PC-3 (cell line): ENCODE measurements around the gene CDSN. TPM values are rescaled to one million over a fixed set of nuclear protein-coding genes. Genes with fewer than 3 reads are reported as not detected.

Experiments used
- ATAC-seq: fragments of 200-7000 bp; cut with Tn5 transposase; 2 replicates; pipeline ENCODE4 v1.9.1; 2020; ENCODE audit warnings: mild to moderate bottlenecking, moderate library complexity
- BruUV-seq: library from RNA; stranded (reverse); fragments of 400-500 nt; replicated peaks from 2 replicates; lab custom pipeline; 2021; lab: Mats Ljungman, UMichigan
- CTCF ChIA-PET: fragments of 300-600 bp; sonication (Branson Sonifier 250); formaldehyde crosslinking; loops from one replicate; lab custom pipeline; 2022; ENCODE audit warnings: antibody characterized with exemption; lab: Charles Lee
- POLR2A ChIA-PET: fragments of 300-600 bp; sonication (Branson Sonifier 250); formaldehyde crosslinking; loops from one replicate; lab custom pipeline; 2022; ENCODE audit warnings: antibody characterized with exemption; ENCODE audit not compliant: unreplicated experiment; lab: Charles Lee
- DNase-seq: peaks from one replicate; pipeline ENCODE4 v3.0.0-alpha.2; 2015
- H2AFZ ChIP-seq: fragments of 300-600 bp; sonication (generic); 2 replicates; pipeline ENCODE4 v1.6.0; 2016; ENCODE audit warnings: antibody characterized with exemption, low read length
- H3F3A ChIP-seq: fragments of 300-600 bp; sonication (generic); one replicate; pipeline ENCODE4 v1.6.0; 2017; ENCODE audit warnings: antibody characterized with exemption, low read length, control low read depth, mild to moderate bottlenecking; ENCODE audit not compliant: unreplicated experiment
- H3K27ac ChIP-seq: fragments of 300-600 bp; sonication (generic); 2 replicates; pipeline ENCODE4 v1.5.1; 2016; ENCODE audit warnings: mild to moderate bottlenecking, low read length
- H3K27me3 ChIP-seq: fragments of 300-600 bp; sonication (generic); 2 replicates; pipeline ENCODE4 v1.6.1; 2016; ENCODE audit warnings: low read length, mixed read lengths
- H3K36me3 ChIP-seq: fragments of 300-600 bp; sonication (generic); 2 replicates; pipeline ENCODE4 v1.6.1; 2016; ENCODE audit warnings: low read depth, mixed run types, low read length, mixed read lengths
- H3K4me1 ChIP-seq: fragments of 300-600 bp; sonication (generic); 2 replicates; pipeline ENCODE4 v1.5.1; 2016; ENCODE audit warnings: low read length; ENCODE audit not compliant: insufficient read depth
- H3K4me2 ChIP-seq: fragments of 300-600 bp; sonication (generic); 2 replicates; pipeline ENCODE4 v1.6.0; 2016; ENCODE audit warnings: low read length
- H3K4me3 ChIP-seq: fragments of 300-600 bp; sonication (generic); 2 replicates; pipeline ENCODE4 v1.5.1; 2016; ENCODE audit warnings: mild to moderate bottlenecking, low read length, mixed read lengths
- H3K79me2 ChIP-seq: fragments of 300-600 bp; sonication (generic); 2 replicates; pipeline ENCODE4 v1.6.1; 2017; ENCODE audit warnings: low read length, mixed read lengths
- H3K9ac ChIP-seq: fragments of 300-600 bp; sonication (generic); 2 replicates; pipeline ENCODE4 v1.6.0; 2016; ENCODE audit warnings: mild to moderate bottlenecking, low read length
- H3K9me2 ChIP-seq: fragments of 300-600 bp; sonication (generic); replicated peaks from 2 replicates; pipeline ENCODE4 v1.6.1; 2016; ENCODE audit warnings: mixed run types, low read length, mixed read lengths
- H3K9me3 ChIP-seq: fragments of 300-600 bp; sonication (generic); 2 replicates; pipeline ENCODE4 v1.6.1; 2016; ENCODE audit warnings: low read length, mixed read lengths
- H4K20me1 ChIP-seq: fragments of 300-600 bp; sonication (generic); 2 replicates; pipeline ENCODE4 v1.6.1; 2016; ENCODE audit warnings: low read length, mixed read lengths
- CTCF ChIP-seq: fragments of 300-600 bp; sonication (generic); conservative IDR thresholded peaks from 2 replicates; pipeline ENCODE4 v1.5.1; 2017; ENCODE audit warnings: antibody characterized with exemption, low read depth, mild to moderate bottlenecking, low read length
- EZH2 ChIP-seq: fragments of 300-600 bp; sonication (generic); IDR thresholded peaks from one replicate; pipeline ENCODE4 v1.6.1; 2017; ENCODE audit warnings: antibody characterized with exemption, mild to moderate bottlenecking, low read length; ENCODE audit not compliant: unreplicated experiment
- EZH2phosphoT487 ChIP-seq: fragments of 300-600 bp; sonication (generic); IDR thresholded peaks from 2 replicates; pipeline ENCODE4 v1.6.1; 2018; ENCODE audit warnings: mild to moderate bottlenecking, antibody characterized with exemption, low read length, borderline replicate concordance
- intact Hi-C: fragments of 100-400 bp; cut with micrococcal nuclease; formaldehyde crosslinking; loops from 2 replicates; pipeline ENCODE4 v1.9.0; 2023
- total RNA-seq: library from RNA; depleted of rRNA; stranded (reverse); fragments of >200 nt; gene quantifications from 2 replicates; pipeline ENCODE4 v1.2.3, GENCODE V29; 2014

CDSN gene
- total RNA-seq, 1 experiment from 2014 or later = 0.55 TPM

- CTCF ChIA-PET = interaction anchor here (0.6 to 1.4 kb wide), 4 partner anchors 12 to 200 kb away, joined by 5 to 20 read pairs (median 5); partner anchors contain the start of gene VARS2
- intact Hi-C loops = no loop called here
- H3K4me1 ChIP-seq = peaks cover 36% of the 10 kb centered on the region
Measured at GRCh38 chr6:31114541-31114878, 5.7 kb downstream of the CDSN start, which contains the start of gene PSORS1C1. TSS of gene PSORS1C1 (plus strand) at chr6:31114800. CDS start at chr6:31129633, 14,833 bp downstream.

DNA sequence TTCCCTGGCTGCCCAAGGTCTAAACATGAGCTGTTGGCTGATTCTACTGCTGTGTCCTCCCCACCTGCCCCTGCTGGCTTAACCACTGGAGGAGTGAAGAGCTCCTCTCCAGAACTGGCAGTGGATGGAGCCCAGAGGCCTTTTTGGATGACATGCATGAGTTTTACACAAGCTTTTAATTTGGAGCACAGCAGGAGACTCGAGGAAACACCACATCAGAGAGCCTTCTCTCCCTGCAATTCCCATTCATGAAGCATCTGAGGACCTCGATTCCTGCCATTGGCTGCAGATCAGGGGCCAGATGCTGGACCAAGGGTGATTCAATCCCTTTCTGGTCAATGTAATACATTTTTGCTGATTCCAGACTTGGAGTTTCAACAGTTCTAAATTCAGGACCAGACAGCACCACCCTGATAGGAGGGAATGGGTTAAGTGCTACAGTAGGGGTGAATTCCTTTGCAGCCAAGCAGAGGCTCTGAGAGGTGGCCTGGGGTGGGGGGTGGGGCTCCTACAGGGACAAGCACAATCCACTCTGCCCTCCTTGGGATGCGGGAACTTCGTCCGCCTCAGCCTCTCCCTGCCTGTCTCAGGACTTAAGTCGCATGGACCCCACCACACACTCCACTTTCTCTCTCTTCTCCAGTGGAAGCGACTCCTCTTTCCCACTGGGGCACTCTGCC is 6.2 kb downstream of the CDSN start:
- Histone ChIP-seq H3K9ac (no peak overlapping the region), H3K27me3 (no peaks in the 10 kb centered on the region), H3K36me3 (no peaks in the 10 kb centered on the region), H3K9me3 (no peaks in the 10 kb centered on the region), H2AFZ (no peak overlapping the region; the same call in 1 of the 2 replicates), H4K20me1 (no peaks in the 10 kb centered on the region), H3K4me1 (peaks cover 36% of the 10 kb centered on the region), H3F3A (no peaks in the 10 kb centered on the region), H3K79me2 (peaks cover 26% of the 10 kb centered on the region), H3K4me3 (no peak overlapping the region), H3K9me2 (no peaks in the 10 kb centered on the region), H3K27ac (peak overlapping the region; percentile 90), H3K4me2 (peak overlapping the region; percentile 84)
- POLR2A ChIA-PET = interaction anchor here (0.6 kb wide), 1 partner anchor 246 kb away, joined by 3 read pairs; no protein-coding TSS in a partner anchor
- no TSS peak for BruUV-seq
- CTCF ChIA-PET = interaction anchor here (0.6 to 1.4 kb wide), 4 partner anchors 12 to 272 kb away, joined by 3 to 5 read pairs (median 5); no protein-coding TSS in a partner anchor
- DNase-seq (no peak), ATAC-seq (peak; percentile 18; the same call in 1 of the 2 replicates)
- TF ChIP-seq CTCF (no peak), EZH2phosphoT487 (no peak), EZH2 (no peak)
- intact Hi-C loops = no loop called here

More at GRCh38 chr6:31114541-31114878, 5.7 kb downstream of the CDSN start, which contains the start of gene PSORS1C1:
- DNase-seq (peak; percentile 97), ATAC-seq (peak; percentile 98)
- no peaks in the 10 kb centered on the region for H3K9me3 ChIP-seq
- TSS peak; percentile 62 for BruUV-seq
- H4K20me1 ChIP-seq = no peaks in the 10 kb centered on the region
- no peaks in the 10 kb centered on the region for H3K27me3 ChIP-seq
- TF ChIP-seq EZH2 = no peak
- no peak for TF ChIP-seq CTCF
- no peak for TF ChIP-seq EZH2phosphoT487
- H3K4me2 ChIP-seq = peak within 1 kb of the TSS; percentile 84
- no peaks in the 10 kb centered on the region for H3K9me2 ChIP-seq
- H3K36me3 ChIP-seq = no peaks in the 10 kb centered on the region
- H3K27ac ChIP-seq = peak within 1 kb of the TSS; percentile 90
- no peaks in the 10 kb centered on the region for H3F3A ChIP-seq
- H3K9ac ChIP-seq = peak within 1 kb of the TSS; percentile 68
- peak within 1 kb of the TSS; percentile 62 for H3K4me3 ChIP-seq
- H2AFZ ChIP-seq = peak within 1 kb of the TSS; percentile 37
- H3K79me2 ChIP-seq = peaks cover 26% of the 10 kb centered on the region
- POLR2A ChIA-PET = interaction anchor here (0.6 kb wide), 1 partner anchor 246 kb away, joined by 3 read pairs; no protein-coding TSS in a partner anchor

DNA sequence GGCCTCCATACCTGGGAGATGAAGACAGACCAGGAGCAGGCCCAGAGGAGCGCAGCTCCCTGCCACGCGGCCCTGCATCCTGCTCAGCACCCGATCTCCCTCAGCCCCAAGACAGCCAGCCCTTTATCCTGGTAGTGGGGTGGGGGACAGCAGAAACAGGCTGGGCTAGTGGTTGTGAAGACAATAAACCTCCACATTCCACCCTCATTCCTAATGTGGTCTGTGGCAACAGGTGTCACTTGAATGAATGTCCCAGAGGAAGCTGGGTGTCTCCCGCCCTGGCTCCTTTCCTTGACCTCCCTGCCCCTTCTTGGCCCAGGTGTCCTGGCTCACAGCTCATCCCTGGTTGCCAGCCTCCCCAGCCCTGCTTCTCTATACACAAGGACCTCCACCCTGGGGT is 7.8 kb downstream of the CDSN start, which contains the start of gene C6orf15:
Gene C6orf15 (minus strand): TSS at position 98 of the 400 bp plus-strand sequence. CDS start 20 bp downstream, at position 78.
- Histone ChIP-seq H2AFZ (no peak within 1 kb of the TSS), H3K4me1 (peaks cover 36% of the 10 kb centered on the region), H3K4me2 (no peak within 1 kb of the TSS), H3K27ac (no peak within 1 kb of the TSS), H3K4me3 (no peak within 1 kb of the TSS), H3K9me2 (no peaks in the 10 kb centered on the region), H3F3A (no peaks in the 10 kb centered on the region), H3K79me2 (peaks cover 26% of the 10 kb centered on the region), H3K9ac (no peak within 1 kb of the TSS), H3K9me3 (no peaks in the 10 kb centered on the region), H3K27me3 (no peaks in the 10 kb centered on the region), H3K36me3 (no peaks in the 10 kb centered on the region), H4K20me1 (no peaks in the 10 kb centered on the region)
- ChIA-PET POLR2A (no interaction called here), CTCF (no interaction called here)
- peak; percentile 39 for DNase-seq
- TF ChIP-seq EZH2 (no peak), CTCF (no peak), EZH2phosphoT487 (no peak)
- no peak for ATAC-seq
- BruUV-seq = no TSS peak
- intact Hi-C loops = no loop called here
